H1 (cell line): ENCODE results near the gene RTL9. TPM values are rescaled to one million over a fixed set of nuclear protein-coding genes. Genes with fewer than 3 reads are reported as not detected.
"Not testable (repeated sequence)": the region's sequence is repeated elsewhere in the genome, so short reads cannot be mapped to it uniquely, and the experiment has no call there.

Experiments used
- CTCF ChIA-PET: fragments of 300-600 bp; sonication (Branson Sonifier 250); formaldehyde crosslinking; loops from one replicate; lab custom pipeline; 2021; ENCODE audit not compliant: partially characterized antibody; lab: Charles Lee
- POLR2A ChIA-PET: fragments of 300-600 bp; sonication (Branson Sonifier 250); formaldehyde crosslinking; loops from one replicate; lab custom pipeline; 2021; ENCODE audit warnings: inconsistent platforms; ENCODE audit not compliant: partially characterized antibody; lab: Charles Lee
- DNase-seq, 2 experiments: peaks; one replicate each; pipeline versions ENCODE4 v3.0.0 to v3.0.0-alpha.2; 2010 to 2022; ENCODE audit warnings: low spot score in 2 of 2, low read depth in 1 of 2, mixed read lengths in 1 of 2
- FAIRE-seq: peaks from 2 replicates; lab custom pipeline; 2011; peaks lifted over from hg19 to GRCh38; lab: Jason Lieb, UNC
- H2AFZ ChIP-seq: 2 replicates; pipeline ENCODE4 v1.8.1; 2012; ENCODE audit warnings: low read length, inconsistent platforms
- H2AK5ac ChIP-seq: 2 replicates; pipeline ENCODE4 v1.6.1; 2013; ENCODE audit warnings: low read depth, low read length
- H2BK120ac ChIP-seq: replicated peaks from 2 replicates; pipeline ENCODE3; 2013; ENCODE audit warnings: low read depth, low read length, inconsistent platforms
- H2BK12ac ChIP-seq: 2 replicates; pipeline ENCODE4 v1.6.1; 2013; ENCODE audit warnings: low read depth, low read length
- H2BK15ac ChIP-seq: 2 replicates; pipeline ENCODE4 v1.6.1; 2013; ENCODE audit warnings: low read length
- H2BK20ac ChIP-seq: 2 replicates; pipeline ENCODE4 v1.6.1; 2013; ENCODE audit warnings: low read length
- H2BK5ac ChIP-seq: 2 replicates; pipeline ENCODE4 v1.6.1; 2013; ENCODE audit warnings: low read depth, low read length
- H3K14ac ChIP-seq: 2 replicates; pipeline ENCODE4 v1.6.1; 2013; ENCODE audit warnings: inconsistent platforms; ENCODE audit not compliant: insufficient read length
- H3K18ac ChIP-seq: 2 replicates; pipeline ENCODE4 v1.6.1; 2013; ENCODE audit warnings: low read length; ENCODE audit errors: extremely low read depth
- H3K23ac ChIP-seq: 2 replicates; pipeline ENCODE4 v1.6.1; 2013; ENCODE audit warnings: inconsistent platforms; ENCODE audit not compliant: insufficient read length
- H3K23me2 ChIP-seq: 2 replicates; pipeline ENCODE4 v1.6.1; 2013; ENCODE audit warnings: low read depth, low read length
- H3K27ac ChIP-seq: 2 replicates; pipeline ENCODE4 v1.6.1; 2011; ENCODE audit warnings: low read depth, low read length, inconsistent platforms
- H3K27me3 ChIP-seq, 4 experiments: replicated peaks in 1 of 4; 1 replicate in 1 of 4; 2 replicates in 3 of 4; pipeline versions ENCODE4 v1.6.1 to v1.8.1; 2011 to 2013; ENCODE audit warnings: low read length in 3 of 4, mild to moderate bottlenecking in 3 of 4, inconsistent platforms in 2 of 4, mixed read lengths in 2 of 4, moderate library complexity in 1 of 4; ENCODE audit not compliant: control insufficient read depth in 3 of 4, insufficient read depth in 3 of 4; ENCODE audit errors: extremely low read depth in 1 of 4
- H3K36me3 ChIP-seq, 4 experiments: 2 replicates each; pipeline versions ENCODE4 v1.6.1 to v1.8.1; 2011 to 2013; ENCODE audit warnings: mild to moderate bottlenecking in 4 of 4, low read length in 3 of 4, moderate library complexity in 2 of 4, control low read depth in 1 of 4, inconsistent platforms in 1 of 4; ENCODE audit not compliant: insufficient read depth in 4 of 4, control insufficient read depth in 2 of 4
- H3K4ac ChIP-seq: replicated peaks from 2 replicates; pipeline ENCODE3; 2013; ENCODE audit warnings: low read length, low read depth, mixed read lengths, inconsistent platforms; ENCODE audit not compliant: insufficient read length
- H3K4me1 ChIP-seq, 4 experiments: replicated peaks in 1 of 4; 1 replicate in 1 of 4; 2 replicates in 3 of 4; pipeline versions ENCODE4 v1.6.1 to v1.8.1; 2011 to 2013; ENCODE audit warnings: low read length in 3 of 4, inconsistent platforms in 2 of 4, mixed read lengths in 1 of 4; ENCODE audit not compliant: insufficient read depth in 4 of 4, control insufficient read depth in 3 of 4
- H3K4me2 ChIP-seq, 2 experiments: 2 replicates each; pipeline versions ENCODE4 v1.6.1 to v1.8.1; 2011 to 2013; ENCODE audit warnings: low read depth in 2 of 2, low read length in 2 of 2, control low read depth in 1 of 2, inconsistent platforms in 1 of 2, mild to moderate bottlenecking in 1 of 2; ENCODE audit not compliant: insufficient read depth in 1 of 2
- H3K4me3 ChIP-seq, 4 experiments: fragments of 200-600, 300-600 bp in 1 of 4; sonication (generic), shearing (Covaris generic), sonication (Bioruptor Twin) in 1 of 4; 2 replicates each; pipeline versions ENCODE4 v1.5.1 to v1.8.1; 2011 to 2016; ENCODE audit warnings: low read length in 4 of 4, low read depth in 3 of 4, control low read depth in 2 of 4, inconsistent platforms in 2 of 4, mild to moderate bottlenecking in 2 of 4, mixed read lengths in 1 of 4, moderate library complexity in 1 of 4; ENCODE audit not compliant: insufficient read depth in 2 of 4; ENCODE audit errors: extremely low read depth in 1 of 4
- H3K56ac ChIP-seq: replicated peaks from 2 replicates; pipeline ENCODE3; 2013; ENCODE audit warnings: low read depth, mild to moderate bottlenecking, mixed read lengths, low read length, inconsistent platforms; ENCODE audit not compliant: insufficient read length
- H3K79me1 ChIP-seq: 2 replicates; pipeline ENCODE4 v1.6.1; 2013; ENCODE audit warnings: low read depth, low read length, control low read depth
- H3K79me2 ChIP-seq, 2 experiments: 2 replicates each; pipeline versions ENCODE4 v1.6.1 to v1.8.1; 2012 to 2013; ENCODE audit warnings: low read length in 2 of 2, mild to moderate bottlenecking in 2 of 2, inconsistent platforms in 1 of 2; ENCODE audit not compliant: insufficient read depth in 2 of 2, control insufficient read depth in 1 of 2
- H3K9ac ChIP-seq, 4 experiments: replicated peaks in 1 of 4; 1 replicate in 1 of 4; 2 replicates in 3 of 4; pipeline versions ENCODE4 v1.6.1 to v1.8.1; 2011 to 2013; ENCODE audit warnings: low read depth in 3 of 4, low read length in 3 of 4, control low read depth in 2 of 4, mild to moderate bottlenecking in 2 of 4, moderate library complexity in 2 of 4, inconsistent platforms in 1 of 4; ENCODE audit errors: extremely low read depth in 1 of 4
- H3K9me3 ChIP-seq, 2 experiments: 2 replicates each; pipeline versions ENCODE4 v1.6.1 to v1.8.1; 2012 to 2013; ENCODE audit warnings: mild to moderate bottlenecking in 2 of 2, moderate library complexity in 2 of 2, control low read depth in 1 of 2, inconsistent platforms in 1 of 2, low read depth in 1 of 2, low read length in 1 of 2, mixed read lengths in 1 of 2; ENCODE audit not compliant: insufficient read depth in 2 of 2
- H4K20me1 ChIP-seq, 2 experiments: replicated peaks in 1 of 2; 2 replicates each; pipeline versions ENCODE3 to v1.8.1; 2011 to 2013; ENCODE audit warnings: inconsistent platforms in 2 of 2, low read length in 2 of 2, mild to moderate bottlenecking in 1 of 2; ENCODE audit not compliant: insufficient read depth in 2 of 2, control insufficient read depth in 1 of 2
- H4K5ac ChIP-seq: 2 replicates; pipeline ENCODE4 v1.6.1; 2013; ENCODE audit warnings: low read length, low read depth, mixed read lengths, inconsistent platforms; ENCODE audit not compliant: insufficient read length
- H4K8ac ChIP-seq: 2 replicates; pipeline ENCODE4 v1.8.0; 2013; ENCODE audit warnings: mild to moderate bottlenecking, moderate library complexity, low read length, inconsistent platforms; ENCODE audit not compliant: insufficient read depth; ENCODE audit errors: extremely low read depth
- H4K91ac ChIP-seq: replicated peaks from 2 replicates; pipeline ENCODE3; 2013; ENCODE audit warnings: low read length, mixed read lengths, inconsistent platforms; ENCODE audit not compliant: insufficient read length
- CBX5 ChIP-seq: fragments of 300-800, 300-1000 bp; sonication (generic); IDR thresholded peaks from 2 replicates; pipeline ENCODE4 v1.7.1; 2016; ENCODE audit warnings: antibody characterized with exemption, low read length, low read depth
- GABPA ChIP-seq: IDR thresholded peaks from 2 replicates; pipeline ENCODE4 v1.6.1; 2011; ENCODE audit warnings: mild to moderate bottlenecking, low read length, moderate library complexity, borderline replicate concordance; ENCODE audit not compliant: insufficient read depth
- YY1 ChIP-seq: IDR thresholded peaks from 2 replicates; pipeline ENCODE4 v1.6.1; 2011; ENCODE audit warnings: low read depth, mild to moderate bottlenecking, low read length
- WGBS, 2 experiments: shearing (Covaris generic) in 1 of 2; methylation state at CpG; one replicate each; pipeline versions ENCODE4 v1.1.6 to v1.1.7; 2013 to 2015; ENCODE audit warnings: low lambda C conversion rate in 2 of 2, mixed read lengths in 2 of 2, inconsistent platforms in 1 of 2, low coverage in 1 of 2, missing lambda C conversion rate in 1 of 2; ENCODE audit not compliant: insufficient replicate concordance in 2 of 2, insufficient coverage in 1 of 2, insufficient read length in 1 of 2; ENCODE audit errors: extremely low coverage in 1 of 2, missing lambda C conversion rate in 1 of 2; 5-methylcytosine and 5-hydroxymethylcytosine counted together
- polyA plus RNA-seq, 7 experiments: library from polyadenylated mRNA; depleted of rRNA in 3 of 7; stranded (reverse) in 5 of 7; unstranded in 2 of 7; fragments of >200 nt in 5 of 7; fragments of 200-250 nt in 2 of 7; gene quantifications; 1 replicate in 5 of 7; 2 replicates in 1 of 7; 4 replicates in 1 of 7; pipeline versions ENCODE4 v1.2.1 to v1.2.3, GENCODE V29; 2011 to 2013; ENCODE audit warnings: missing spikeins in 2 of 7, mixed read lengths in 2 of 7
- total RNA-seq: library from RNA; stranded (reverse); fragmentation: NEBNext Ultra II Directional; extraction: Animal tissue kit (Norgen Biotek cat#: 25700); gene quantifications from 2 replicates; pipeline ENCODE4 v1.2.1, GENCODE V29; 2021
- TF ChIP-seq, protein P1 (sequence below): IDR thresholded peaks from 2 replicates; pipeline ENCODE4 v1.6.1; 2012; ENCODE audit warnings: low read length, inconsistent platforms

RTL9 gene
- total and polyA plus RNA-seq, 2 of the 8 experiments (the other 6 are each of a cell fraction or from before 2014, with no cell fraction given), result 0.09 to 0.20 TPM

DNA sequence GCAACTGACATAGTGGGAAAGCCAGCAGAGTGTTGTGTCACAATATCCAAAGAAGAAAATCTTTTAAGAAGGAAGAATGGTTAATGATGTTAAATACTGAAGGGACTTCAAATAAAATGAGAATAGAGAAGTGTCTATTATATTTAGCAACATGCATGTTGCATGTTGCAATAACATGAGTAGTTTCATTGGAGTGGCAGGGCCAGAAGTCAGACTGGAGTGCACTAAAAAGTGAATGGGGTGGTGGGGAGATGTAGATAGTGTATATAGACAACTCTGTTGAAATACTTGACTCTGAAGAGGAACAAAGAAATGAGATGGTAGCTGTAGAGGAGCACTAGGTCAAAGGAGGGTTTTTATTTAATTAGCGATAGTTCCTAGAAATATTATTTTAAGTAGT lies 31.3 kb upstream of the RTL9 start (continued):
- TF ChIP-seq, protein P1, sequence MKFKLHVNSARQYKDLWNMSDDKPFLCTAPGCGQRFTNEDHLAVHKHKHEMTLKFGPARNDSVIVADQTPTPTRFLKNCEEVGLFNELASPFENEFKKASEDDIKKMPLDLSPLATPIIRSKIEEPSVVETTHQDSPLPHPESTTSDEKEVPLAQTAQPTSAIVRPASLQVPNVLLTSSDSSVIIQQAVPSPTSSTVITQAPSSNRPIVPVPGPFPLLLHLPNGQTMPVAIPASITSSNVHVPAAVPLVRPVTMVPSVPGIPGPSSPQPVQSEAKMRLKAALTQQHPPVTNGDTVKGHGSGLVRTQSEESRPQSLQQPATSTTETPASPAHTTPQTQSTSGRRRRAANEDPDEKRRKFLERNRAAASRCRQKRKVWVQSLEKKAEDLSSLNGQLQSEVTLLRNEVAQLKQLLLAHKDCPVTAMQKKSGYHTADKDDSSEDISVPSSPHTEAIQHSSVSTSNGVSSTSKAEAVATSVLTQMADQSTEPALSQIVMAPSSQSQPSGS, result no peak
- TF ChIP-seq CBX5 (no peak), GABPA (no peak), YY1 (no peak)

DNA sequence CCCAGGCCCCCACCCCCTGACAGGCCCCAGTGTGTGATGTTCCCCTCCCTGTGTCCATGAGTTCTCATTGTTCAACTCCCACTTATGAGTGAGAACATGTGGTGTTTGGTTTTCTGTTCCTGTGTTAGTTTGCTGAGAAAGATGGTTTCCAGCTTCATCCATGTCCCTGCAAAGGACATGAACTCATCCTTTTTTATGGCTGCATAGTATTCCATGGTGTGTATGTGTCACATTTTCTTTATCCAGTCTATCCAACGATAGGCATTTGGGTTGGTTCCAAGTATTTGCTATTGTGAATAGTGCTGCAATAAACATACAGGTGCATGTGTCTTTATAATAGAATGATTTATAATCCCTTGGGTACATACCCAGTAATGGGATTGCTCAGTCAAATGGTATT lies 30.0 kb upstream of the RTL9 start:
- H3K27ac ChIP-seq, H3K27me3 ChIP-seq, H2AFZ ChIP-seq, H2BK15ac ChIP-seq, H3K56ac ChIP-seq, H3K9ac ChIP-seq, POLR2A ChIA-PET, H3K4me2 ChIP-seq, H3K4ac ChIP-seq, H3K18ac ChIP-seq, H3K79me2 ChIP-seq, H3K14ac ChIP-seq, H3K23ac ChIP-seq, H3K4me3 ChIP-seq, H3K23me2 ChIP-seq, H3K79me1 ChIP-seq, H2BK12ac ChIP-seq, H4K91ac ChIP-seq, H2AK5ac ChIP-seq, DNase-seq, H3K36me3 ChIP-seq, H4K5ac ChIP-seq, H3K4me1 ChIP-seq, H2BK20ac ChIP-seq, FAIRE-seq, CTCF ChIA-PET, H3K9me3 ChIP-seq, H4K20me1 ChIP-seq, H2BK120ac ChIP-seq, H4K8ac ChIP-seq, H2BK5ac ChIP-seq: not testable (repeated sequence)
- 89% methylated on average over 1 of the region's 1 CpG; no CpG with 5 or more reads in 1 of the 2 experiments for WGBS, 2 experiments
